Kasumi-1 (cell line): ENCODE measurements around the gene KIF25.

Experiments used
- DNase-seq, 2 experiments: peaks; one replicate each; lab custom pipeline; 2025; lab: John Stamatoyannopoulos, UW

The KIF25 gene

GRCh38 chr6:168050225-168050880 is 52.9 kb downstream of the KIF25 start:
- no peak for DNase-seq

DNA sequence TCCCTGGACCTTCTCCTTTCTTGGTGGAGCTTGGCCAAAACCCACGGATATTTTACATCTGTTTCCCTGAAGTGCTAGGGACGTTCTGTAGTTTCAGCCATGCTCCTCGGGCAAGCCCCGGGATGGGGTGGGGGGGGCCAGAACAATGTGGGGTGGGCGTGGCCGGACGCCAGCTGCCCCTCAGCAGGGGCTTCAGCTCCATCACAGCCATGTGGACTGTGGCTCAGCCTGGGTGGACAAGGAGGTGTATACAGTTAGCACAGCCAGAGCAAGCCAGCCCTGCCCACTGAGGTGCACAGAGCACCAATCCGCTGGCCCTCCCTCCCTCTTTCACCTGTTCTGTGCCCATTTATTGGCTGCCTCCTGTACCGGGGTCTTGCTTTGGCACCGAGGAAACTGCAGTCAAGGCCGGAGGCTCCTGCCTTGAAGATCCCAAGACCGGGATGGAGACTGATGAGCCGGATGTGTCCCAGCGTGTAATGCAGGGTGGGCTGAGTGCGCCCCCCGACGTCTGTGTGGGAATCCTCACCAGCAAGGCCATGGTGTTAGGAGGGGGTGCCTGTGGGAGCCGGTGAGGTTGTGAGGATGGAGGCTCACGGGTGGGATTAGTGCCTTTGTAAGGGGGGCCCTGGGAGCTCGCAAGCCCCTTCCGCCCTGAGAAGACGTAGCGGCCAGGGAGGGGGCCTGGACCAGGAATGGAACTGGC is 53.6 kb downstream of the KIF25 start:
- DNase-seq: no peak

- no peak for DNase-seq
Measured at GRCh38 chr6:168051648-168052047, 54.2 kb downstream of the KIF25 start.

DNA sequence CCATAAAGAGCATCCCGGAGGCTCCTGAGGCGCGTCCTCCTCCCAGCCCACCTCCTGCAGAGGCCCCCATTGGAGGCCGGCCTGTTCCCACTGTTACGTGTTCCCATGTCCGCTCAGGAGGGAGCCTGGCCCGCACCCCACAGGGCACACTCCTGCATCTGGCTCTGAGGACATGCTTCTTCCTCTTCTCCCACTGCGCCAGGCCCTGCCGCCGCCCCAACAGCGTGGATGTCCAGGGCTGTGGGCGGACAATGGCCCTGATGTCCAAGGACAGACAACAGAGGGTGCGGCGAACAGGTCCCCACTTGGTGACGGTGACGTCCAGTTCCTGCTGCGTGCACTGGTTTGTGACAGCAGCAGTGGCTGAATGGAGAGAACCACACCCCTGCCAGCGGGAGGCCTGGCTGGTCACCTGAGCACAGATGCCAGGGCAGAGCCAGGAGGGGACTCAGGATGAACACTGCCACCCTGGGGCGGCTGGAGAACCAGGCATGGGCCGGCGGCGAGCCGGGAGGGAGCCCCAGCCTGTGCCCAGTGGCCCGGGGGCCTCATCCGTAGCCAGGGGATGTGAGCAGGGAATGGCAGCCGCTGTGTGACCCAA is 54.9 kb downstream of the KIF25 start:
- DNase-seq: no peak

GRCh38 chr6:168053086-168053956 is 55.9 kb downstream of the KIF25 start:
- DNase-seq: no peak

GRCh38 chr6:168053957-168054471 is 56.5 kb downstream of the KIF25 start:
- no peak for DNase-seq

DNA sequence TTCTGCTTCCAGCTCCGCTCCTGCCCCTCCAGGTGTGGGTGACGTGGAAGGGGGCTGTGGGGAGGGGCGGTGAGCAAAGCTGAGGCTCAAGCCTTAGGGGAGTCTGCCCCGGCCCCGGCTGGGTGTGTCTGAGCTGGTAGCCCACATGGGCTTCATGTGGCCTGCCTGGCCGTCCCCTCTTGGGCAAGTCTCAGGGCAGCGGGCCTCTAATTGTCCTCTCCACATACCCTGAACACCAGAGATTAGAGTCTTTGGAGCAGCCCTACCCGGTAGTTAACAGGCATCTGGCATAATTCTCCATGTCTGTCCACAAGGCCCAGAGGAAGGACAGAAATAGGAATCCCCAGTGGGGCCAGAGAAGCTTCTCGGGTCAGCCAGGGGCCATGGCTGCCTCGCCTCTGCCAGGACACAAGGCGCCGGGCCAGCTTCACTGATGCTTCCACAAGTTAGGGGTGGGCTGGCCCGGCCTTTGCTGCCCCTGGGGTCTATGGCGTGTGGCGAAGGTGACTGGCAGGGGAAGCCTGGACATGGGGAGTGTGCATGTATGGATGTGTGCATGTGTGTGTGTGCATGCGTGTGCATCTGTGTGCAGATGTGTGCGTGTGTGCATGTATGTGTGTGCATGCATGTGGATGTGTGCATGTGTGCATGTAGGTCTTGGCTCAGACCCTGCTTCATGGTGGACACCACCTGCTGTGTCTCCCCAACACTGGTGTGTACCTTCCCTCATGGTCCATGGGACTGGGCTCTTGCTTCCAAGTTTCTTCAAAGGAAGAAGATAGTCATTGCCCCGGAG is 57.5 kb downstream of the KIF25 start:
- no peak for DNase-seq

GRCh38 chr6:168055696-168056489 is 58.4 kb downstream of the KIF25 start:
- DNase-seq: no peak

DNA sequence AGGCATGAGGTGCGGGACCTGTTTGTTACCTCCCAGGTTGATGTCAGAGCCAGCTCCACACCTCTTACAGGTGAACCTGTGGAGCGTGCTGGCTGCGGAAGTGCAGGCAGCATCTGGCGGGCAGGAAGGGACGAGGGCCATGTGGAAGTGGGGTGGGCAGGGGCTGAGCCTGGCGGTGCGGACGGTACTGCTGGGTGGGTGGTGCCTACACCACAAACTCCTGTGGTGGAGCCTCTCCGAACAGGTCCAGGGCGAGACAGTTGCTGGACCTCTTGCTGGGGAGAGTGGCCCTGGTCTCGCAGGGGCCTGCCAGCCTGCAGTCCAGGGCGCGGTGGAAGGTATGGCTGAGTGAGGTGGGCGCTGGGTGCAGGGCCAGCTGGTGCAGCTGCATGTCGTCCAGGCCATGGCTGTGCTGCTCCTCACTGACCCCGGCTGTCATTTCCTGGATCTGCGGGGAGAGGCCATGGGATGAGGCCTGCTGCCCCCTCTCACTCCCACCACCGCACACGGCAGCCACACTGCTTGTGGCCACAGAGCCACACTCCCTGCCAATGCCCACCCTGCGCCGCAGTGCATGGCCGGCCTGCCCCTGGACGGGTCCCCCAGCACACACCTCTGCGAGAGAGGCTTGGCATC is 59.5 kb downstream of the KIF25 start:
- no peak for DNase-seq

DNA sequence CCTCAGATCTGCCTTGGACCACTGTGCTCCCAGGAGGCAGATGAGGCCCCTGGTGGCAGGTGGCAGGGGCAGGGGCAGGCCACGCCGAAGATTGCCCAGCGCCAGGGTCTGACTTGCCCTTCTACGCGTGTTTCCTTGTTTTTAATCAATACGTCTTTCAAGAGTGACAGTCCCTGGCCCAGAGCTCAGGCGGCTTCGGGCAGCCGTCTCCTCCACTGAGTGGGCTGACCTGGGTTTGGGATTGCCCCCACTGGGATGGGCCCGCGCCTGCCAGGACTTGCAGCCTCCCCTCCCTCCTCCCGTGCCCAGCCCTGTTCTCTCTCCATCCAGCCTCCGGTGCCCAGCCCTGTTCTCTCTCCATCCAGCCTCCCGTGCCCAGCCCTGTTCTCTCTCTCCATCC is 60.4 kb downstream of the KIF25 start:
- DNase-seq: no peak

GRCh38 chr6:168058691-168059551 is 61.5 kb downstream of the KIF25 start:
- DNase-seq: no peak

- no peak for DNase-seq
Measured at GRCh38 chr6:168060521-168060931, 63.1 kb downstream of the KIF25 start.

- no peak for DNase-seq
Measured at GRCh38 chr6:168061269-168062210, 64.1 kb downstream of the KIF25 start.

- DNase-seq: no peak
Measured at GRCh38 chr6:168062346-168063289, 65.1 kb downstream of the KIF25 start.

GRCh38 chr6:168063431-168063830 is 66.0 kb downstream of the KIF25 start:
- no peak for DNase-seq

DNA sequence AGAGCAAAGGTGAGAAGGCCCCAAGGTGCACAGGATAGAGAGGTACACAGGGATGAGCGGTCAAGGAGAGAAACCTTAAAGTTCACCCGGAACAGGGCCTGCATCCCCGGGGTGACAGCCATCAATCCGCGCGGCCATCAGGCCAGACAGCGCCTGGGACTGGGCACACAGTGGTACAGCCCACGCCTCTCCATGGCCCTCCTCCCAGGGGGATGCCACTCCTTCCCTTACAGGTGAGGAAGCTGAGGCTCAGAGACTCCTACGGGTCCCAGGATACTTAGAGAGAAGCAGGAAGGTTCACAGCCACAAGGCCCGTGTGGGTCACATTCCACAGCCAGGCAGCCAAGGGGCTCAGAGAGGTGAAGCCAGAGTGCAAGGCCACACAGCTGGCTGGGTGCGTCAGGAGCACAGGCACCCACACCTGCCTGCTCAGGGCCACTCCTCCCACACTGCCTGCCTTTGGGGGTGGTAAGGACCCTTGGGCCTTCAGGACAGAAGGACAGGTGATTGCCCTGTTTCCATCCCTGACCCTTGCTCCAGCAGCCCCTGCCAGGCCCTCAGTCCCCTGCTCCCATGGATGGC is 66.8 kb downstream of the KIF25 start:
- no peak for DNase-seq
